ENCODE data around the gene PACSIN2.

Gene PACSIN2

GRCh38 chr22:42991010-42991651 is 23.8 kb downstream of the PACSIN2 start:
- TF ChIP-seq CTCF (IDR thresholded peaks at IDR 0.05; ENCODE audit: low read depth, low read length, missing control alignments) = no peak
- no peak for DNase-seq (ENCODE audit: low read depth)
- H3K4me3 ChIP-seq (ENCODE audit: low read depth, low read length) = no peak overlapping the region

- no peak for TF ChIP-seq CTCF (IDR thresholded peaks at IDR 0.05; ENCODE audit: low read depth, low read length, missing control alignments)
- no peak for DNase-seq (ENCODE audit: low read depth)
- no peak overlapping the region for H3K4me3 ChIP-seq (ENCODE audit: low read depth, low read length)
Observed at GRCh38 chr22:42990131-42990838, 24.7 kb downstream of the PACSIN2 start.

- H3K4me3 ChIP-seq (ENCODE audit: low read depth, low read length) = no peak overlapping the region
- no peak for TF ChIP-seq CTCF (IDR thresholded peaks at IDR 0.05; ENCODE audit: low read depth, low read length, missing control alignments)
- no peak for DNase-seq (ENCODE audit: low read depth)
Observed at GRCh38 chr22:42986115-42986514, 28.8 kb downstream of the PACSIN2 start.

DNA sequence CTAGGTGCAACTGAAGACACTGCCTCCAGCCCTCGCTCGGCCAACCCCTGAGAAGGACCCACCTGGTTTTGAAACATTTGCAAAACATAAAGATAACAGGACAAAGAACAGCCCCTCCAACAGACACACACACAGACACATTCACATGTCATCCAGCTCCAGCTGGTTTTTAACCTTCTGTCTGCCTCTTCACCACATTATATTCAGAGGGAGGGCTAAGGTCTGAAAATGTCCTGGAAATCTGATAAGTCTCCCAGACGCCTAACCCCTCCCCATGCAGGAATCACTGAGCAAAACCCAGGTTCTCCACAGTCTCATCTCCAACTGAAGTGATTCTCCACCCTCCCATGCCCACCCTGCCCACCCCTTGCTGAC is 29.4 kb downstream of the PACSIN2 start:
- TF ChIP-seq CTCF (IDR thresholded peaks at IDR 0.05; ENCODE audit: low read depth, low read length, missing control alignments) = no peak
- no peak overlapping the region for H3K4me3 ChIP-seq (ENCODE audit: low read depth, low read length)
- DNase-seq (ENCODE audit: low read depth) = no peak

GRCh38 chr22:42984814-42985530 is 30.0 kb downstream of the PACSIN2 start:
- H3K4me3 ChIP-seq (ENCODE audit: low read depth, low read length) = no peak overlapping the region
- DNase-seq (ENCODE audit: low read depth) = no peak
- no peak for TF ChIP-seq CTCF (IDR thresholded peaks at IDR 0.05; ENCODE audit: low read depth, low read length, missing control alignments)

GRCh38 chr22:42984397-42984796 is 30.6 kb downstream of the PACSIN2 start:
- no peak overlapping the region for H3K4me3 ChIP-seq (ENCODE audit: low read depth, low read length)
- no peak for DNase-seq (ENCODE audit: low read depth)
- TF ChIP-seq CTCF (IDR thresholded peaks at IDR 0.05; ENCODE audit: low read depth, low read length, missing control alignments) = no peak

Measured in GM12864 (cell line).